NAMALWA (cell line): ENCODE measurements around the gene MORC3.
"Not testable (repeated sequence)": the region's sequence is repeated elsewhere in the genome, so short reads cannot be mapped to it uniquely, and the experiment has no call there.

Experiments
- DNase-seq: peaks from one replicate; pipeline ENCODE4 v3.0.0-alpha.2; 2015; ENCODE audit warnings: low spot score

Gene MORC3

DNA sequence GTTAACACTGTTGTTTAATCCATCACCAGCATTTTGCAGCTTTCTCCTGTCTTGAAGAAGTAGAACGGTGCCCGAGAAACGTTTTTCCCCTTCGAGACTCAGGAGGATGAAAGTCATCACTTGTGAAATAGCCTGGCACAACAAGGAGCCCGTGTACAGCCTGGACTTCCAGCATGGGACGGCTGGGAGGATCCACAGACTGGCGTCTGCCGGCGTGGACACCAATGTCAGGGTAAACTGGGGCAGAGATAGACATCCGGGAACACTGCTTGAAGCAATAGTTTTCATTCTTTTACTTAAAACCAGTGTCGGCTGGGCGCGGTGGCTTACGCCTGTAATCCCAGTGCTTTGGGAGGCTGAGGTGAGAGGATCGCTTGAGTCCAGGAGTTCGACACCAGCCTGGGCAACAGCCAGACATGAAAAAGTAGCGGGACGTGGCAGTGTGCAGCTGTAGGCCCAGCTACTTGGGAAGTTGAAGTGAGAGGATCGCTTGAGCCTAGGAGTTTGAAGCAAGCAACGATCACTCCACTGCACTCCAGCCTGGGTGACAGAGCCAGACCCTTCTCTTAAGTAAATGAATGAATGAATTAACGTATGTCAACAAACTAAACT is 66.1 kb downstream of the MORC3 start:
- DNase-seq = no peak

DNA sequence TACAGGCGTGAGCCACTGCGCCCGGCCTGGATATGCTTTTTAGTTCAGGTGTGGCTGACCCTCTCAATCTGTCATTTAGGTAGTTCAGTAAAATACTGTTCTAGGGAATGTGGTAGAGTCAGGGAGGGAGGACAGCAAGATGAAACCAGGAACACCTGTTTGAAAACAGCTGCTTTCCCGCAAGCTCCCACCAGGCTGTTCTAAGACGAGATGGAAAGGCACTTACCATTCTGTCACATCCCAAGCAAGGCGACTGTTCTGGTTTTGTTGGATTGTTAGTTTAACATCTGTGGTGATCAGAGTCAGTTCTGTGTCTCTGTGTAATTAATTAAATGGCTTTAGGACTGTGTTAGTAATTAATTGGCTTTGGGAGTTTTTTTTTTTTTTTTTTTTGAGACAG is 68.1 kb downstream of the MORC3 start:
- DNase-seq = no peak

DNA sequence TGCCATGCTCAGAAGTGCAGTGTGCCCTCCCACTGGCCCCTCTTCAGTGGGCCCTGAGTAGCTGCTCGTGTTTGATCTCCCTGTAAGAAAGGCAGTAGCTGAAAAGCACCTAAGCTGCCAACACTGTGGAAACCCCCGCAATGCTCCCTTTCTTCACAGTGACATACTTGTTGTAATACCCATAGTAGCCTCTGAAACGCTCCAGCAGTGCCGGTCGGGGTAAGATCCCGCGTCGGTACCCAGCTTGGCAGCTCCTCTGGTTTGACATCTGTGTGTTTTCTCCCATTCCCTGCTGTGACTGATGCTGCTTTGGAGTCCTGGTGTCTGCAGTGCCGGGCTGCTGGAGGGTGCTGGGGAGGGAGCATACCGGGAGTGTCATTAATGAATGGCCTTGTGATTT is 68.8 kb downstream of the MORC3 start:
- DNase-seq = no peak

DNA sequence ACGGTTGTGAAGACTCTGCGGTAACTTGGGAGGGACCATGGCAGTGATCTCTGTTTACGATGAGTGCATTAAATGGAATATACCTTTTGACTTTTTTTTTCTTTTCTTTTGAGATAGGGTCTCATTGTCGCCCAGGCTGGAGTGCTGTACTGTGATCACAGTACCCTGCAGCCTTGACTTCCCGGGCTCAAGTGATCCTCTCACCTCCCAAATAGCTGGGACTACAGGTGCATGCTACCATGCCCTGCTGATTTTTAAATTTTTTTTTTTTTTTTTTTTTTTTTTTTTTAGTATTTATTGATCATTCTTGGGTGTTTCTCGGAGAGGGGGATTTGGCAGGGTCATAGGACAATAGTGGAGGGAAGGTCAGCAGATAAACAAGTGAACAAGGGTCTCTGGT is 71.7 kb downstream of the MORC3 start:
- DNase-seq = not testable (repeated sequence)

- no peak for DNase-seq
Measured at GRCh38 chr21:36395353-36396111, 75.5 kb downstream of the MORC3 start.

- DNase-seq = no peak
Measured at GRCh38 chr21:36396325-36396724, 76.3 kb downstream of the MORC3 start.

- no peak for DNase-seq
Measured at GRCh38 chr21:36396971-36397370, 77.0 kb downstream of the MORC3 start.

- no peak for DNase-seq
Measured at GRCh38 chr21:36397606-36398005, 77.6 kb downstream of the MORC3 start.

- not testable (repeated sequence) for DNase-seq
Measured at GRCh38 chr21:36399736-36400135, 79.7 kb downstream of the MORC3 start.

GRCh38 chr21:36400719-36401118 is 80.7 kb downstream of the MORC3 start:
- DNase-seq = no peak

GRCh38 chr21:36402339-36402738 is 82.3 kb downstream of the MORC3 start:
- DNase-seq = no peak

DNA sequence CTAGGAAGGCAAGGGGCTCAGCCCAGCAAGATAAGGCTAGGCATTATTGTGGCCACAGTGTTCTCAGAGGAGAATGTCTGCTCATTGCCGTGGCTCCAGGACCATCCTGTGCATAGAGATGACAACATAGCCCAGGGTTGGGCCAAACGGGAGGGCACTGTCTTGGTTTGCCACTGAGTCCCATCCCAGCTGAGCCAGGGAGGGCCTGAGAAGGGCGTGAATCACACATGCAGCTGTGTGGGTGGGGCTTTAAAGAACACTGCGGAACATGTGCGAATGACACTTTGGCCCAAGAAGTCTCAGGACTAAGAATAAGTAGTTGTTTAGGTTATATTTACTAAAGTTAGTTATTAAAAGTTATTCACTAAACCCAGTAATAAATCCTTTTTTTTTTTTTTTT is 83.7 kb downstream of the MORC3 start:
- DNase-seq = no peak

DNA sequence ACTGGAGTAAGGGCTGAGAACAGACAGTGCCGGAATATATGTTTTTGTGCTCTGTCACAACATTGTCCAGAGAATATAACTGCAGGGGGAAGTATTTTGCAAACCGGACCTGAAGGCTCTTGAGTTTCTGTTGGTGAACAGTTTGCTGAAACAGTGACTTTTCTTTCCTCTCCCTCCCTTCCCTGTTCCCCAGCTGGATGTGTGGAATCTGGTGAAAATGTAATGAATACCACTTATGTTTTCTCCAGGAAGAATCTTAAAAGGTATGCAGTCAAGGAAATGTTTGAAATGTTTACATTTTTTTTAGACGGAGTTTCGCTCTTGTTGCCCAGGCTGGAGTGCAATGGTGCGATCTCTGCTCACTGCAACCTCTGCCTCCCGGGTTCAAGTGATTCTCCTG is 88.6 kb downstream of the MORC3 start:
- no peak for DNase-seq

- no peak for DNase-seq
Measured at GRCh38 chr21:36411301-36411700, 91.3 kb downstream of the MORC3 start.

GRCh38 chr21:36412916-36413315 is 92.9 kb downstream of the MORC3 start:
- no peak for DNase-seq

- DNase-seq = no peak
Measured at GRCh38 chr21:36415375-36415774, 95.4 kb downstream of the MORC3 start.

- DNase-seq = no peak
Measured at GRCh38 chr21:36419241-36419640, 99.2 kb downstream of the MORC3 start.

DNA sequence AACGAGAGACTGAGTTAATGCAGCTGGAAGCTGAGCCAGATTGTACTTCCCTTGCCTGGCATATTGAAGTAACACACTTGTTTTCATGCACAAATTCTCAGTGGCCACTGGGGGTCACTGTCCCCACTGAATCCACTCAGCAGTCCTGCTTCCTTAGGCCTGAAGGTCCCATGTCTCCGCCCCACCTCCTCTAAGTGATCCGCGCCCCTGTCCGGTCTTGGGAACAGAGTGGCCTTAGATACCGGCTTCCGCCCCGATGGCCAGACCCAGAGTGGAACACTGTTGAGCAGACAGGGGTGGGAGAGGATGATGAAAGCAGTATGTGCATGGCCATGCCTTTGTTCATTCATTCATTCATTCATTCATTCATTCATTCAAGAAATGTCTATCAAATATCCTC is 100.0 kb downstream of the MORC3 start:
- peak; percentile 73 for DNase-seq

GRCh38 chr21:36420571-36421339 is 100.8 kb downstream of the MORC3 start:
- DNase-seq = no peak

GRCh38 chr21:36422279-36423098 is 102.5 kb downstream of the MORC3 start:
- peak; percentile 61 for DNase-seq

DNA sequence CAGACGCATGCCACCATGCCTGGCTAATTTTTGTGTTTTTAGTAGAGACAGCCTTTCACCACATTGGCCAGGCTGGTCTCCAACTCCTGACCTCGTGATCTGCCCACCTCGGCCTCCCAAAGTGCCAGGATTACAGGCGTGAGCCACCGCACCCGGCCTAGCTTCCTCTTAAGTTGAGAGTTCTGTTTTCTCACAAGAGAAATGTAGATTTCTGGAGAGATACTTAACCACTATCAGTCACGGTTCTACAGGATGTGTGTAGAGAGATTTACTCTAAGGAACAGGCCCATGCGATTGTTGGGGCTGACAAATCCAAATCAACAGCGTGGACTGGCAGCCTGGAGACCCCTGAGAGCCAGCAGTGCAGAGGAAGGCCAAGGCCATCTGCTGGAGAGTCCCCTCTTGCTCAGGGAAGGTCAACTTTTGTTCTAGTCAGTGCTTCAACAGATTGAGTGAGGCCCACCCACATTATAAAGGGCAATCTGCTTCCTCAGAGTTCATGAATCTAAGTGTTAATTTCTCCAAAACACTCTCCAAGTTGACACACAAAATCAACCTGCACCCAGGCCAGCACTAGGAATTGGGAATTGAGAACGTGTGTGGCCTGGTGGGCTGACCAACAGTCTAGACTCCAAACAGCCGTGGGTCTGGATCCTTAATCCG is 103.9 kb downstream of the MORC3 start:
- no peak for DNase-seq

DNA sequence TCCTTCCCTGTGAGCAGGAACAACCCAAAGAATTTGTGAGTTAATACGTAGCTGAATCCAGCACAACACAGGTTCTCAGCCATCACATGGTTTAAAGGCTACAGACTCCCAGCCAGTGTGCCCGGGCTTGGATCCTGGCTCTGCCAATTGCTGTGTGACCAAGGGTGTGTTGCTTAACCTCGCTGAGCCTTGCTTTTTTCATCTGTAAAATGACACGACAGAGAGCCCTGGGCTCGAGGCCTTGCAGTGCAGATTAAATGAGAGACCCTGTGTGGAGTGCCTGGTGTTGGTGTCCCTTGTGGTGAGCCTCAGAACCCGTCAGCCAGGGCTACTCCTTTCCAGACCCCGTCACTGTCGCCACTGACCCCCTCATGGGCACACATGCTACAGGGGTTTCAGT is 104.6 kb downstream of the MORC3 start:
- DNase-seq = no peak
